ENCODE measurements around the gene PTPRG. TPM values are rescaled to one million over a fixed set of nuclear protein-coding genes. Genes with fewer than 3 reads are reported as not detected.

The PTPRG gene
- total RNA-seq, 2 experiments from 2014 or later: 0.13 to 0.15 TPM

GRCh38 chr3:62192891-62193290 lies 631.5 kb downstream of the PTPRG start:
- ChIA-PET POLR2A (no interaction called here), CTCF (no interaction called here)
- Mint-ChIP-seq H3K36me3 (ENCODE audit: low read depth) (no peaks in the 10 kb centered on the region), H3K27ac (no peak overlapping the region), H3K9me3 (no peaks in the 10 kb centered on the region), H3K4me3 (no peak overlapping the region), H3K4me1 (no peaks in the 10 kb centered on the region), H3K27me3 (no peaks in the 10 kb centered on the region)
- no peak for DNase-seq

- Mint-ChIP-seq H3K36me3 (ENCODE audit: low read depth) (no peaks in the 10 kb centered on the region), H3K27me3 (no peaks in the 10 kb centered on the region), H3K27ac (no peak overlapping the region), H3K4me3 (no peak overlapping the region), H3K9me3 (no peaks in the 10 kb centered on the region), H3K4me1 (no peaks in the 10 kb centered on the region)
- ChIA-PET POLR2A (no interaction called here), CTCF (no interaction called here)
- DNase-seq: no peak
These were observed 632.4 kb downstream of the PTPRG start for GRCh38 chr3:62193586-62194345.

GRCh38 chr3:62197350-62198012 lies 636.1 kb downstream of the PTPRG start:
- Mint-ChIP-seq H3K4me1 (no peaks in the 10 kb centered on the region), H3K36me3 (ENCODE audit: low read depth) (no peaks in the 10 kb centered on the region), H3K27me3 (no peaks in the 10 kb centered on the region), H3K27ac (no peak overlapping the region), H3K4me3 (no peak overlapping the region), H3K9me3 (no peaks in the 10 kb centered on the region)
- CTCF ChIA-PET: interaction anchor here (1.1 kb wide), 1 partner anchor 10 kb away, joined by 4 read pairs; no protein-coding TSS in a partner anchor
- no peak for DNase-seq
- POLR2A ChIA-PET: no interaction called here

GRCh38 chr3:62199126-62199525 lies 637.8 kb downstream of the PTPRG start:
- Mint-ChIP-seq H3K4me3 (no peak overlapping the region), H3K27me3 (no peaks in the 10 kb centered on the region), H3K4me1 (no peaks in the 10 kb centered on the region), H3K36me3 (ENCODE audit: low read depth) (no peaks in the 10 kb centered on the region), H3K9me3 (no peaks in the 10 kb centered on the region), H3K27ac (no peak overlapping the region)
- POLR2A ChIA-PET: no interaction called here
- DNase-seq: no peak
- CTCF ChIA-PET: interaction anchor here (0.6 to 4.3 kb wide), 3 partner anchors 10 to 907 kb away, joined by 3 to 22 read pairs (median 4); no protein-coding TSS in a partner anchor

DNA sequence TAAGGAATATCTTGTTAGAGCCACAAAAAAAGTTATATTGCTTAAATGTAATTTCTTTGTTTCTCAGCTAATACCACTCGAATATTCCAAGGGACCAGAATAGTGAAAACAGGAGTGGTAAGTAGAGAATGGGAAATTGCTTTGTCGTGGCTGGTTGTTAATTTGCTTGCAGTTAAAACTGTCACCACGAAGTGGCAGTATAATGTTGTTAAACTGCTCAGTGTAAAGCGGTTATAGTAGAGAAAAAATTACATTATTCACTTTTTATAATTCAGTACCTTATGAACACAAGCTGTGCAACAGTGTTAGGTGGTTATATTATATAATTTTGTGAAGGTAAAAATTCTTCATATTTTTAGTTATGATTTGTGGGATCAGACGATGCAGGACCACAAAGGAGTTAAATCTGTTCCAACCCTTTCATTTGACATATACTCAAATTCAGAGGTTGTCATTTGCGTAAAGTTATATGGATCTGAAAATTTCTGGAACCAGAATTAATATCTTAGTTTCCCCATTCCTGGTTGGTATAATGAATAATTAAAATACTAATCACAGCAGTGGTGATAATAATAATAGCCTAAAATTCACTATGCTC lies 640.2 kb downstream of the PTPRG start:
- DNase-seq: no peak
- no peak overlapping the region for H3K27ac Mint-ChIP-seq
- ChIA-PET CTCF (interaction anchor here (1.1 to 4.3 kb wide), 3 partner anchors 13 to 358 kb away, joined by 3 to 22 read pairs (median 4); no protein-coding TSS in a partner anchor), POLR2A (no interaction called here)
- no peak overlapping the region for H3K4me3 Mint-ChIP-seq
- no peaks in the 10 kb centered on the region for H3K9me3 Mint-ChIP-seq
- H3K27me3 Mint-ChIP-seq: no peaks in the 10 kb centered on the region
- no peaks in the 10 kb centered on the region for H3K36me3 Mint-ChIP-seq (ENCODE audit: low read depth)
- H3K4me1 Mint-ChIP-seq: no peaks in the 10 kb centered on the region

- no peaks in the 10 kb centered on the region for H3K9me3 Mint-ChIP-seq
- CTCF ChIA-PET: no interaction called here
- no peaks in the 10 kb centered on the region for H3K27me3 Mint-ChIP-seq
- H3K4me3 Mint-ChIP-seq: no peak overlapping the region
- no peaks in the 10 kb centered on the region for H3K36me3 Mint-ChIP-seq (ENCODE audit: low read depth)
- POLR2A ChIA-PET: no interaction called here
- H3K27ac Mint-ChIP-seq: no peak overlapping the region
- DNase-seq: no peak
- no peaks in the 10 kb centered on the region for H3K4me1 Mint-ChIP-seq
These were observed 641.8 kb downstream of the PTPRG start for GRCh38 chr3:62203152-62203551.

GRCh38 chr3:62203561-62203960 lies 642.2 kb downstream of the PTPRG start:
- DNase-seq: no peak
- Mint-ChIP-seq H3K4me3 (no peak overlapping the region), H3K9me3 (no peaks in the 10 kb centered on the region), H3K4me1 (no peaks in the 10 kb centered on the region), H3K27me3 (no peaks in the 10 kb centered on the region), H3K36me3 (ENCODE audit: low read depth) (no peaks in the 10 kb centered on the region), H3K27ac (no peak overlapping the region)
- ChIA-PET CTCF (no interaction called here), POLR2A (no interaction called here)

DNA sequence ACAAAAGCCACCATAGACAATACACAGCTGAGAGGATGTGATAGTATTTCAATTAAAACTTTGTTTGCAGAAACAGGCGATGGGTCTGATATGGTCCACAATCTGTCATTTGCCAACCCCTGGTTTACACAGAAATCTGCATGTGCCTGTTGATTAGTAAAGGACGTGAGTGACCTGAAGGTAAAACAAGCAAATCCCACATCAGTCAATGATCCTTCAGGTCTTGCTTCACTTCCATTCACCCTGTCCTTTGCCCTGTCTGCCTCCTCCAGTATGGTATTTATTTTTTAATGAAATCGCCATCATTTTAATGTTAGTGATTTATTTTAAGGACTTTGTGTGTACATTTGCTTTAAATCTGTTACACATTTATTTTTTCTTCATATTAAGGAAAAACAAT lies 645.8 kb downstream of the PTPRG start:
- ChIA-PET POLR2A (no interaction called here), CTCF (no interaction called here)
- H3K9me3 Mint-ChIP-seq: no peaks in the 10 kb centered on the region
- H3K36me3 Mint-ChIP-seq (ENCODE audit: low read depth): no peaks in the 10 kb centered on the region
- DNase-seq: no peak
- H3K27me3 Mint-ChIP-seq: no peaks in the 10 kb centered on the region
- no peak overlapping the region for H3K27ac Mint-ChIP-seq
- no peaks in the 10 kb centered on the region for H3K4me1 Mint-ChIP-seq
- H3K4me3 Mint-ChIP-seq: no peak overlapping the region

DNA sequence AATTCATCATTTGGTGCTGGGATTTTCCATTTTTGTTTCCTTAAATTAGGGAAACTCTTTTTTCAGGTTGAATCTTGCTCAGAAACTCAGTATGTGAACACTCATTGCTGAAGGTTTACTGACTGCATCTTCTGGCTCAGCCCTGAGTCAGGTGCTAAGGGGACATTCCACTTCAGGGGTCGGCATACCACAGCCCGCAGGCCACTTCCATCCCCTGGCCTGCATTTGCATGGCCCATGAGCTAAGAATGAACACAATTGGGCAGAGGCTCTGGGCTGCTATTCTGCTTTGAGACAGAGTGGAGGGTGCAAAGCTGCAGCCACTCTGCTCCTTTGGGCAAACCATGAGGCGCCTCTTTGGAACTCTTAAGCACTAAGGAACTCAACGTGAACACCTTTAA lies 647.0 kb downstream of the PTPRG start:
- ChIA-PET POLR2A (no interaction called here), CTCF (no interaction called here)
- H3K4me3 Mint-ChIP-seq: no peak overlapping the region

GRCh38 chr3:62209101-62209500 lies 647.7 kb downstream of the PTPRG start:
- Mint-ChIP-seq H3K27me3 (no peaks in the 10 kb centered on the region), H3K27ac (no peak overlapping the region), H3K4me3 (no peak overlapping the region), H3K36me3 (ENCODE audit: low read depth) (no peaks in the 10 kb centered on the region), H3K4me1 (no peaks in the 10 kb centered on the region), H3K9me3 (no peaks in the 10 kb centered on the region)
- DNase-seq: no peak
- POLR2A ChIA-PET: no interaction called here
- CTCF ChIA-PET: no interaction called here

More for the DNA sequence above, 647.0 kb downstream of the PTPRG start:
- Mint-ChIP-seq H3K27ac (no peak overlapping the region), H3K27me3 (no peaks in the 10 kb centered on the region), H3K9me3 (no peaks in the 10 kb centered on the region), H3K4me1 (no peaks in the 10 kb centered on the region), H3K36me3 (ENCODE audit: low read depth) (no peaks in the 10 kb centered on the region)
- no peak for DNase-seq

- H3K9me3 Mint-ChIP-seq: no peaks in the 10 kb centered on the region
- H3K27ac Mint-ChIP-seq: no peak overlapping the region
- no peaks in the 10 kb centered on the region for H3K4me1 Mint-ChIP-seq
- no peak overlapping the region for H3K4me3 Mint-ChIP-seq
- ChIA-PET POLR2A (no interaction called here), CTCF (no interaction called here)
- H3K27me3 Mint-ChIP-seq: no peaks in the 10 kb centered on the region
- H3K36me3 Mint-ChIP-seq (ENCODE audit: low read depth): no peaks in the 10 kb centered on the region
- DNase-seq: no peak
These were observed 648.6 kb downstream of the PTPRG start for GRCh38 chr3:62210011-62210410.

DNA sequence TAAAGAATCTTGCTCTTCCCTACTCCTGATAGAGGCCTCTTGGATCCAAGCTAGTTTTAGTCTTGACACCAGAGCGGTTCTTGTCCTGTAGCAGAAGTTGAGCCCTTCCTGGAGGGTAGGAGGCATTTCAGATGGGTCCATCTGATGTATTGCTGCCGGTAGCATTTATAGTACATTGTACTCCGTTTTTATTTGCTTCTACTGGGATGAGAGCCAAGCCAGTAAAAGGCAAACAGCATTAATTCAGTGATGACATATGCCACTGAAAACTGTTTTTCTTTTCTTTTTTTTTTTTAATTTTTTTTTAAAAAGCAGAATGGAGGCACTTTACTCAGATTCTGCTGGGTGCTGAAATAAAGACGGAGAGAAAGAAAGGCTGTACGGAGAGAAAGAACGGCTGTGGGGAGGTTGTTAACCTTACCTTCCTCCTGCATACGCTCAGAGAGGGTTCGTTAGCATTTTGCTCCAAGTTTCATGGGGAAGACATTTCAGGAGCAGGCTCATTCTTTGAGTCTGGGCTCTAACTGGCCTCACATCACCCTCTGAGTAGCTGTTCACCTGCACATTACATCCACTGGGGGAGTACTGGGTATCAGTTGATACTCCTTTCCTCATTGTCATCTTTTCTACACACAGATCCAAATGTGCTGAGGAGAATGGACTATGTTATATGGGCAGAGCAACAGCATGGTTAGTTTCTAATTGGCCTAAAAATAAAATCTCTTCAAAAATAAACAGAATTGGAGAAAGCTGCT lies 650.5 kb downstream of the PTPRG start:
- POLR2A ChIA-PET: no interaction called here
- Mint-ChIP-seq H3K36me3 (ENCODE audit: low read depth) (no peaks in the 10 kb centered on the region), H3K4me1 (no peaks in the 10 kb centered on the region), H3K27me3 (no peaks in the 10 kb centered on the region), H3K4me3 (no peak overlapping the region), H3K9me3 (no peaks in the 10 kb centered on the region), H3K27ac (no peak overlapping the region)
- no peak for DNase-seq
- CTCF ChIA-PET: no interaction called here

DNA sequence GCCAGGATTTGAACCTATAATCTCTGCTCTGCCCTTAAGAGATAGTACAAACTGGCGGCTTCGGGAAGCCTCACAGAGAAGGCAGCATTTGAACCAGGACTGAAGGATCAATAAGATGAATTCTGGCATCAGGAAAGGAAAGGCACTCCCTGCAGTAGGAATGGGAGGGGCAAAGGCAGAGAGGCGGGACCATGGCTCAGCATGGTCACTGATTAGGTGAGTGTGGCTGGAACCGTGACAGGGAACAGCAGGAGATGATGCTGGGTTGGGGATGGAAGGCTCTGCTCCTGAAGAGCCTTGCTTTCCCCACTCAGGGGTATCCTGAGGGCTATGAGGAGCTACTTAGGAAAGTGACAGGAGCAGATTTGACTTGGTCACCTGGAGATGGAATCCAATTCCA lies 653.5 kb downstream of the PTPRG start:
- ChIA-PET CTCF (no interaction called here), POLR2A (no interaction called here)
- Mint-ChIP-seq H3K4me1 (no peaks in the 10 kb centered on the region), H3K4me3 (no peak overlapping the region), H3K36me3 (ENCODE audit: low read depth) (no peaks in the 10 kb centered on the region), H3K27ac (no peak overlapping the region), H3K9me3 (no peaks in the 10 kb centered on the region), H3K27me3 (no peaks in the 10 kb centered on the region)
- DNase-seq: no peak

All from activated CD4-positive, alpha-beta memory T cell treated with anti-CD3 and anti-CD28 coated beads, Interleukin-2, amount 10 ng/mL, durations not matched to agents 7 days and 5 days (primary cell).